ENCODE measurements around the gene TOE1.
"Not testable (repeated sequence)": the region's sequence is repeated elsewhere in the genome, so short reads cannot be mapped to it uniquely, and the experiment has no call there.

The TOE1 gene

GRCh38 chr1:45380125-45380524, 40.2 kb downstream of the TOE1 start:
- H3K79me2 ChIP-seq: no peaks in the 10 kb centered on the region
- H3K27ac ChIP-seq: no peak overlapping the region
- no peaks in the 10 kb centered on the region for H3K4me1 ChIP-seq
- no peak overlapping the region for H3K4me2 ChIP-seq (ENCODE audit: low read length)
- no peak overlapping the region for H3K4me3 ChIP-seq (ENCODE audit: low read depth, low read length)
- H3K9ac ChIP-seq: no peak overlapping the region
- no peaks in the 10 kb centered on the region for H3K27me3 ChIP-seq (ENCODE audit: control insufficient read depth, insufficient read depth, low read length)
- H3K9me3 ChIP-seq (ENCODE audit: control insufficient read depth, low read length): no peaks in the 10 kb centered on the region
- no peaks in the 10 kb centered on the region for H3K36me3 ChIP-seq (ENCODE audit: control insufficient read depth, insufficient read depth, low read length)
- TF ChIP-seq CTCF (IDR thresholded peaks at IDR 0.05): no peak
- H2AFZ ChIP-seq: no peak overlapping the region

- TF ChIP-seq CTCF (IDR thresholded peaks at IDR 0.05): no peak
- H3K27me3 ChIP-seq (ENCODE audit: control insufficient read depth, insufficient read depth, low read length): no peaks in the 10 kb centered on the region
- no peaks in the 10 kb centered on the region for H3K36me3 ChIP-seq (ENCODE audit: control insufficient read depth, insufficient read depth, low read length)
- no peaks in the 10 kb centered on the region for H3K9me3 ChIP-seq (ENCODE audit: control insufficient read depth, low read length)
- no peaks in the 10 kb centered on the region for H3K4me1 ChIP-seq
- H3K79me2 ChIP-seq: no peaks in the 10 kb centered on the region
- no peak overlapping the region for H3K4me3 ChIP-seq (ENCODE audit: low read depth, low read length)
- H3K4me2 ChIP-seq (ENCODE audit: low read length): no peak overlapping the region
- H3K27ac ChIP-seq: no peak overlapping the region
- no peak overlapping the region for H2AFZ ChIP-seq
- H3K9ac ChIP-seq: no peak overlapping the region
Measured at GRCh38 chr1:45380730-45381129, 40.8 kb downstream of the TOE1 start.

GRCh38 chr1:45381243-45381642, 41.3 kb downstream of the TOE1 start:
- no peak overlapping the region for H2AFZ ChIP-seq
- H3K9me3 ChIP-seq (ENCODE audit: control insufficient read depth, low read length): no peaks in the 10 kb centered on the region
- no peaks in the 10 kb centered on the region for H3K27me3 ChIP-seq (ENCODE audit: control insufficient read depth, insufficient read depth, low read length)
- no peak overlapping the region for H3K9ac ChIP-seq
- no peak overlapping the region for H3K4me3 ChIP-seq (ENCODE audit: low read depth, low read length)
- TF ChIP-seq CTCF (IDR thresholded peaks at IDR 0.05): no peak
- no peaks in the 10 kb centered on the region for H3K4me1 ChIP-seq
- no peaks in the 10 kb centered on the region for H3K36me3 ChIP-seq (ENCODE audit: control insufficient read depth, insufficient read depth, low read length)
- no peaks in the 10 kb centered on the region for H3K79me2 ChIP-seq
- H3K27ac ChIP-seq: no peak overlapping the region
- H3K4me2 ChIP-seq (ENCODE audit: low read length): no peak overlapping the region

DNA sequence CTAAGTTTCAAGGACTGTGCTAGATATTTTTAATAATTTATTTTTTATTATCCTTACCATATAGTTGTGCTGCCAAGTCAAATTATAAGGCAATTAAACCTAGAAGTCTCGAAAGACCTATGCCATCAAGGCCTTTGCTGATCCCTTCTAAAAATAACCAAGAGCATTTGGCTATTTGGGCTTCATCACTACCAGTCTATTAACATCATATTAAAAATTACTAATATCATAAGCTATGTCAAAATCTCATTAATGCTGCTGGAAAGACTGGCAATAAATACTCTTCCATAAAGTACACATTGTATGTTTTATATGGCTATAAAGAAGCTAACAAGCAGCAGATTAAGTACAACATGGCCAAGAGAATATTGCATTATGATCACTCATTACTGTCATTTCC, 43.2 kb downstream of the TOE1 start:
- Histone ChIP-seq H3K36me3 (ENCODE audit: control insufficient read depth, insufficient read depth, low read length) (no peaks in the 10 kb centered on the region), H3K79me2 (no peaks in the 10 kb centered on the region), H3K4me2 (ENCODE audit: low read length) (no peak overlapping the region), H3K4me3 (ENCODE audit: low read depth, low read length) (no peak overlapping the region), H3K4me1 (no peaks in the 10 kb centered on the region), H3K9me3 (ENCODE audit: control insufficient read depth, low read length) (no peaks in the 10 kb centered on the region), H3K27me3 (ENCODE audit: control insufficient read depth, insufficient read depth, low read length) (no peaks in the 10 kb centered on the region), H3K9ac (no peak overlapping the region), H3K27ac (no peak overlapping the region), H2AFZ (no peak overlapping the region)
- TF ChIP-seq CTCF (IDR thresholded peaks at IDR 0.05): no peak

- H3K4me3 ChIP-seq (ENCODE audit: low read depth, low read length); H2AFZ ChIP-seq; H3K4me1 ChIP-seq; H3K9me3 ChIP-seq (ENCODE audit: control insufficient read depth, low read length); H3K27ac ChIP-seq; H3K9ac ChIP-seq; H3K27me3 ChIP-seq (ENCODE audit: control insufficient read depth, insufficient read depth, low read length); H3K4me2 ChIP-seq (ENCODE audit: low read length); H3K36me3 ChIP-seq (ENCODE audit: control insufficient read depth, insufficient read depth, low read length); H3K79me2 ChIP-seq: not testable (repeated sequence)
Measured at GRCh38 chr1:45384213-45384612, 44.2 kb downstream of the TOE1 start.

All from parathyroid adenoma (tissue), 2 donors.